ENCODE results near the gene SYT3.
A peak's percentile ranks its signal among the peaks of the same experiment; 100 is the strongest.

Gene SYT3

GRCh38 chr19:50662651-50663481 is 23.2 kb upstream of the SYT3 start:
- DNase-seq (ENCODE audit: low read depth): no peak

GRCh38 chr19:50661766-50662650 is 22.3 kb upstream of the SYT3 start:
- no peak for DNase-seq (ENCODE audit: low read depth)

- DNase-seq (ENCODE audit: low read depth): no peak
Measured at GRCh38 chr19:50661023-50661422, 21.3 kb upstream of the SYT3 start.

- DNase-seq (ENCODE audit: low read depth): no peak
Measured at GRCh38 chr19:50660088-50660366, 20.3 kb upstream of the SYT3 start.

GRCh38 chr19:50659318-50660087 is 19.8 kb upstream of the SYT3 start:
- DNase-seq (ENCODE audit: low read depth): no peak

- peak; percentile 74 for DNase-seq (ENCODE audit: low read depth)
Measured at GRCh38 chr19:50658441-50659317, 19.0 kb upstream of the SYT3 start.

GRCh38 chr19:50657712-50658440 is 18.2 kb upstream of the SYT3 start:
- DNase-seq (ENCODE audit: low read depth): peak; percentile 99

- DNase-seq (ENCODE audit: low read depth): no peak
Measured at GRCh38 chr19:50657222-50657669, 17.6 kb upstream of the SYT3 start.

GRCh38 chr19:50654882-50655281 is 15.2 kb upstream of the SYT3 start:
- no peak for DNase-seq (ENCODE audit: low read depth)

GRCh38 chr19:50652722-50653121 is 13.0 kb upstream of the SYT3 start:
- no peak for DNase-seq (ENCODE audit: low read depth)

GRCh38 chr19:50651174-50651573 is 11.5 kb upstream of the SYT3 start:
- DNase-seq (ENCODE audit: low read depth): no peak

- DNase-seq (ENCODE audit: low read depth): peak; percentile 55
Measured at GRCh38 chr19:50649433-50650391, 10.0 kb upstream of the SYT3 start, which contains the start of gene C19orf81. C19orf81 (plus strand) TSS chr19:50649445; CDS start chr19:50649445, 0 bp downstream.

- DNase-seq (ENCODE audit: low read depth): no peak
Measured at GRCh38 chr19:50648659-50649058, 9.0 kb upstream of the SYT3 start.

GRCh38 chr19:50647879-50648615 is 8.4 kb upstream of the SYT3 start:
- no peak for DNase-seq (ENCODE audit: low read depth)

GRCh38 chr19:50646074-50646807 is 6.6 kb upstream of the SYT3 start:
- DNase-seq (ENCODE audit: low read depth): peak; percentile 87

- no peak for DNase-seq (ENCODE audit: low read depth)
Measured at GRCh38 chr19:50645107-50645506, 5.4 kb upstream of the SYT3 start.

- DNase-seq (ENCODE audit: low read depth): no peak
Measured at GRCh38 chr19:50644315-50644915, 4.7 kb upstream of the SYT3 start.

- no peak for DNase-seq (ENCODE audit: low read depth)
Measured at GRCh38 chr19:50640368-50640767, 687 bp upstream of the SYT3 start.

Measured in ELR (cell line).